ENCODE data around the gene URI1. TPM values are rescaled to one million over a fixed set of nuclear protein-coding genes. Genes with fewer than 3 reads are reported as not detected.

URI1 gene
- total RNA-seq, 1 donor from 2014 or later, result 61.7 TPM

- Mint-ChIP-seq H3K9me3 (peaks cover 5% of the 10 kb centered on the region), H3K27me3 (ENCODE audit: low read depth) (no peaks in the 10 kb centered on the region), H3K4me1 (no peaks in the 10 kb centered on the region), H3K4me3 (no peak overlapping the region), H3K27ac (no peak overlapping the region), H3K36me3 (no peaks in the 10 kb centered on the region)
- TF ChIP-seq, protein P1, sequence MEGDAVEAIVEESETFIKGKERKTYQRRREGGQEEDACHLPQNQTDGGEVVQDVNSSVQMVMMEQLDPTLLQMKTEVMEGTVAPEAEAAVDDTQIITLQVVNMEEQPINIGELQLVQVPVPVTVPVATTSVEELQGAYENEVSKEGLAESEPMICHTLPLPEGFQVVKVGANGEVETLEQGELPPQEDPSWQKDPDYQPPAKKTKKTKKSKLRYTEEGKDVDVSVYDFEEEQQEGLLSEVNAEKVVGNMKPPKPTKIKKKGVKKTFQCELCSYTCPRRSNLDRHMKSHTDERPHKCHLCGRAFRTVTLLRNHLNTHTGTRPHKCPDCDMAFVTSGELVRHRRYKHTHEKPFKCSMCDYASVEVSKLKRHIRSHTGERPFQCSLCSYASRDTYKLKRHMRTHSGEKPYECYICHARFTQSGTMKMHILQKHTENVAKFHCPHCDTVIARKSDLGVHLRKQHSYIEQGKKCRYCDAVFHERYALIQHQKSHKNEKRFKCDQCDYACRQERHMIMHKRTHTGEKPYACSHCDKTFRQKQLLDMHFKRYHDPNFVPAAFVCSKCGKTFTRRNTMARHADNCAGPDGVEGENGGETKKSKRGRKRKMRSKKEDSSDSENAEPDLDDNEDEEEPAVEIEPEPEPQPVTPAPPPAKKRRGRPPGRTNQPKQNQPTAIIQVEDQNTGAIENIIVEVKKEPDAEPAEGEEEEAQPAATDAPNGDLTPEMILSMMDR (IDR thresholded peaks at IDR 0.05; ENCODE audit: unreplicated experiment), result no peak
- peak in 1 of 2 experiments; percentile 27 for DNase-seq (ENCODE audit: low spot score in 2 of 2, unreplicated experiment in 2 of 2)
These were observed 120.2 kb downstream of the URI1 start for GRCh38 chr19:30062065-30062906.

- Mint-ChIP-seq H3K4me1 (no peaks in the 10 kb centered on the region), H3K27ac (no peak overlapping the region), H3K36me3 (no peaks in the 10 kb centered on the region), H3K27me3 (ENCODE audit: low read depth) (no peaks in the 10 kb centered on the region), H3K9me3 (no peaks in the 10 kb centered on the region), H3K4me3 (no peak overlapping the region)
- TF ChIP-seq, protein P1 (IDR thresholded peaks at IDR 0.05; ENCODE audit: unreplicated experiment), result no peak
- no peak for DNase-seq (ENCODE audit: low spot score in 2 of 2, unreplicated experiment in 2 of 2)
These were observed 121.0 kb downstream of the URI1 start for GRCh38 chr19:30062907-30063649.

DNA sequence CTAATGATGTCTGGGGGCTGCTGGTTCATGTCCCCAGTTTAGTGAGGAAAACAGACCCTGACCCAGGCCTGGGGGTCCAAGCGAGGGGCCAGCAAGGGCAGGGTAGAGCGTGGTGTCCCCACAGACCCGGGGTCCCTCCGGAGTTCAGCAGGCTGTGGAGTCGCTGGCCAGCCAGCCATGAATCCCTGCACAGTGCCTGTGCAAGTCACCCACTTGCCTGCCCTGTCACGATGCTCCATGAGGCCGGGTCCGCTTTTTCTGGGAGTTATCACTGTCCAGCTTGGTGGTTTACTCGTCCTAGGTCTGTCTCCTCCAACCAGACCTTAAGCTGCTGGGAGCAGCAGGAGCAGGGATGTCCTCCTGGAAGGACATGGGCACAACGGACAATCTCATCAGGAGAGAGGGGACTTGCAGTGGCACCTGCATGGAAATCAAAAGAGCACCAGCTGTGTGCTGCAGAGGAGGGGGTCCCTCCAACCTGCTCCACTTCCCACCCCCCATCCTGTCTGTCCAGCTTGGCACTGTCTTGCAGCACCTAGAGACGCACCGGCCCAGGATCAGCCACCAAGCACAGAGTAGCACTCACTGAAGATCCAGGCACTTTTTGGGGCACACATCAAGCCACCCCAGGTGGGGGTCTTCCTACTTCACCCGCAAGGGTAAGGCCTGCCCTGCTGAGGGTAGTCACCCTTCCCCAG, 121.8 kb downstream of the URI1 start:
- Mint-ChIP-seq H3K27me3 (ENCODE audit: low read depth) (no peaks in the 10 kb centered on the region), H3K4me1 (no peaks in the 10 kb centered on the region), H3K36me3 (no peaks in the 10 kb centered on the region), H3K4me3 (no peak overlapping the region), H3K9me3 (peaks cover 4% of the 10 kb centered on the region), H3K27ac (no peak overlapping the region)
- DNase-seq (ENCODE audit: low spot score in 2 of 2, unreplicated experiment in 2 of 2), result peak in 1 of 2 experiments; percentile 27
- TF ChIP-seq, protein P1 (IDR thresholded peaks at IDR 0.05; ENCODE audit: unreplicated experiment), result no peak

- DNase-seq (ENCODE audit: low spot score in 2 of 2, unreplicated experiment in 2 of 2), result peak in 1 of 2 experiments; percentile 34
- no peak overlapping the region for H3K27ac Mint-ChIP-seq
- TF ChIP-seq, protein P1 (IDR thresholded peaks at IDR 0.05; ENCODE audit: unreplicated experiment), result no peak
- H3K27me3 Mint-ChIP-seq (ENCODE audit: low read depth), result no peaks in the 10 kb centered on the region
- peaks cover 4% of the 10 kb centered on the region for H3K9me3 Mint-ChIP-seq
- H3K4me3 Mint-ChIP-seq, result no peak overlapping the region
- no peaks in the 10 kb centered on the region for H3K36me3 Mint-ChIP-seq
- H3K4me1 Mint-ChIP-seq, result no peaks in the 10 kb centered on the region
These were observed 122.3 kb downstream of the URI1 start for GRCh38 chr19:30064348-30064699.

DNA sequence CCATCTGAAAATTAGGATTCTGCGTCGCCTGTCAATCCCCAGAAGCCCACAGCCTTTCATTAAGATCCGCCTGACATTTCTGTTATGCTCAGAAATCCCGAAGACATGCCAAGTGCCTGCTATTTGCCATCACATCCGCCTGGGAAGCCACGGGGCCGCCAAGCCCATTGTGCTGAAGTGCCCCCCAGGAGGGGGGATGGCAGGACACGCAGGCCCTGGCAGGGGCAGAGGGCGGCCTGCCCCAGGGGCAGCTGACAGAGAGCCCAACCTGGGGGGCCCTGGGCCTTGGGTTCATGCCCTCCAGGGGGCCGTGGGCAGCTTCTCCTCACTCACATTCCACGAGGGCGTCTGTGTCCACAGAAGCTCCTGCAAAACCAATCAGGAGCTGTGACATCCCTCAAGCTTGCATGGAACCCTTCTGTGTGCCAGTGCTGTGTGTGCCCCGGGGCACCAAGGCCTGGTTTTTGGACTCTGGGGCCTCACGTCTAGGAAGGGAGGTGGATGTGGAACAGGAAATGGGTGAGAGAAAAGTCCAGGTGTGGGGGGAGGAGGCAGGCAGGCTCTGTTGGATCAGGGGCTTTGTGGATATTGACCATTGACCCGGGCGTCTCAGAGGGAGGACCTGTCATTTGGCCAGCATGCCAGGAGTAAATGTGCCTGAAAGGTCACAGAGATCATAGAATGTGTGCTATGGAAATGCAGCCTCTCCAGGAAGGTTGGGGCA, 122.9 kb downstream of the URI1 start:
- Mint-ChIP-seq H3K27me3 (ENCODE audit: low read depth) (no peaks in the 10 kb centered on the region), H3K9me3 (peaks cover 4% of the 10 kb centered on the region), H3K4me3 (no peak overlapping the region), H3K36me3 (no peaks in the 10 kb centered on the region), H3K27ac (no peak overlapping the region), H3K4me1 (no peaks in the 10 kb centered on the region)
- DNase-seq (ENCODE audit: low spot score in 2 of 2, unreplicated experiment in 2 of 2), result peak in 1 of 2 experiments; percentile 29
- TF ChIP-seq, protein P1 (IDR thresholded peaks at IDR 0.05; ENCODE audit: unreplicated experiment), result no peak

Data from mesothelial cell of epicardium (in vitro differentiated cells).